Measurements from ENCODE around the gene BTNL3.
"Not testable (repeated sequence)": the region's sequence is repeated elsewhere in the genome, so short reads cannot be mapped to it uniquely, and the experiment has no call there.

The BTNL3 gene

DNA sequence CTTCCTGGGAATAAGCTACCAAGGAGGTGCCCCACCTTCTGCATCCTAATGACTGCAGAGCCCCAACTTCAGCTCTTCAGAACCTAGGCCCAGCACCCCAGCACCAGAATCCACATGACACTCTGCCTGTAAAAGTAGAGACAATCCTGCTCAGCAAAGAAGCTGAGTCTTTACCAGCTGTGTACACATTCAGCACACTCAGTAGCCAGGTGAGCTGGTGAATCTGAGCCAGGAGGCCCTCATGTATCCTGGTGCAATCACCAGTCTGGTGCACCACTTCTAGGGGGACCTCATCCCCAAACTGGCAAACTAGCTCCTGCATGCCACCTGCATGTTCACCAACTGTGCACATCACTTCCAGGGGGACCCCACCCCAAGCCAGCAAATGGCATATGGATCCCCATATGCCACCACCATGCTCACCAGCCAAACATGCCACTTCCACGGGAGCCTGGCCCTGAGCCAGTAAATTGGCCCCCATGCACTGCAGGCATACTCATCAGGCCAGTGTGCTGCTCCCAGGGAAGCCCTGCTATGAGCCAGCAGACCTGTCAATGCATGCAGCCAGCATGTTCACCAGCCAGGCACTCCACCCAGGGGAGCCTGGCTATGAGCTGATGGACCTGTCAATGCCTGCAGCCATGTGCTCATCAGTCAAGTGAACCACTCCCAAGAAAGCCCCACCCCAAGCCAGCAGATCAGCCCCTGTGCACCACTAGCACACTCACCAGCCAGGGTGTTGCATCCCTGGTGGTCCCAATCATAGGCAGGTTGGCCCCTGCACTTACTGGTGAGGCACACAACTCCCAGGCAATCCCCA lies 35.8 kb downstream of the BTNL3 start:
- peak; percentile 30 to 38 for DNase-seq

DNA sequence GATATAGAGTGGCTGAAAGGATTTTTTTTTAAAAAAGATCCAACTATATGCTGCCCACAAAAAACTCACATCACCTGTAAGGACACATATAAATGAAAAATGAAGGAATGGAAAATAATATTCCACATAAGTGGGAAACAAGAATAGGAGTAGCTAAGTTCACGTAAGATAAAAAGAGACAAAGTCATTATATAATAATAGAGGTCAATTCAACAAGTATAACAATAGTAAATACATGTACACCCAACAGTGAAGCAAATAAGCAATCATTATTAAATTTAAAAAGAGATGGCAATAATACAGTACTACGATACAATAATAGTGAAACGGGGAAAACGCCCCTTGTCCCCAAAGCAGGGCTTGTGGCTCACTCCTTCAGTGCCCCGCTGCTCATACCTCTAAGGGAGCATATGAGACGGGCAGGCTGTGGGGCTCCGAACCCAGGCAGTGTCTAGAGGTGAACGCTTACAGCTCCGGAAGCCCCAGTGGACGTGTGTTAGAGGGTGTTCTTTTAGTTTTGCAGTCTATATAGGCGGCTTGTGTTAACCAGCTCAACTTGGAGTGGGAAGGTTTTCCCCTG lies 38.9 kb downstream of the BTNL3 start:
- no peak for DNase-seq

DNA sequence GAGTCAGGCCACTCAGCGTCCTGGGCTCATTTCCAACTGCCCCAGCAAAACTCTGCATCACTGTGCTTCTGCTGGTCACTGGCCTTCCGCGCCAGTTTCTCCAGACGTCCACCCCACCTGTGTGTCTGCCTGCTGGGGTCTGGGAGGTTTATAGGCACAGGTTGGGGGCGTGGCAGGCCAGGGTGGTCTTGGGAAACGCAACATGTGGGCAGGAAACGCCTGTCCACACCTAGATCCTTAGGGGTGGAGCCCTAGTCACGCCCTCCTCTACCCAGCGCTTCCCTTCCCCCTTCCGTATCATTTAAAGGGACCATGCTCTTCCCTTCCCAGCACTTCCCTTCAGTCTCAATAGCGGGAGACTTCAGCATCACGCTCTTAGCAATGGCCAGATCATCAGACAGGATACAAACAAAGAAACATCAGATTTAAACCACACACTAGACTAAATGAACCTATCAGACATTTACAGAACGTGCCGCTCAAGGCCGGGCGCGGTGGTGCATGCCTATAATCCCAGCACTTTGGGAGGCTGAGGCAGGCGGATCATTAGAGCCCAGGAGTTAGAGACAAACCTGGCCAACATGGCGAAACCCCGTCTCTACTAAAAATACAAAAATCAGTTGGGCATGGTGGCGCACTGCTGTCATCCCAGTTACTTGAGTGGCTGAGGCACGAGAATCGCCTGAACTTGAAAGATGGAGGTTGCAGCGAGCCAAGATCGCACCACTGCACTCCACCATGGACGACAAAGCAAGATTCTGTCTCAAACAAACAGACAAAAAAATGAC lies 39.6 kb downstream of the BTNL3 start:
- no peak for DNase-seq

DNA sequence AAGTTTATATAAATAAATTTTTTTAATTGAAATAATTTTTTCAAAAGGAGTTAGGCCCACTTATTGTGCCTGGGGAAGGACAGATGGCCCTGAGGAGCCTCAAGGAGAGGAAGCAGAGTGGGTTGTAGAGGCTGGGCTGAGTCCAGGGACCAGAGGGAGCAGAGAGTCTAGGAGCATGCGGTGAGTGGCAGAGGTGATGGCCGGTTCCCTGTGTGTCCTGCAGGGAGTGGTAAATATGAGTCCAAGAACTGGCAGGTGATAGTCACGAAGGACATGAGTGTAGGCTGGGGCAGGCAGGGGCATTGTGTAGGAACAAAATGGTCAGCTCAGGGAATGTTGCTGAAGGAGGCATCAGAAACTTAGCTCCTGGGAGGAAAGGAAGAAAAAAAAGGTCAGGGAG lies 43.1 kb downstream of the BTNL3 start:
- DNase-seq = no peak

DNA sequence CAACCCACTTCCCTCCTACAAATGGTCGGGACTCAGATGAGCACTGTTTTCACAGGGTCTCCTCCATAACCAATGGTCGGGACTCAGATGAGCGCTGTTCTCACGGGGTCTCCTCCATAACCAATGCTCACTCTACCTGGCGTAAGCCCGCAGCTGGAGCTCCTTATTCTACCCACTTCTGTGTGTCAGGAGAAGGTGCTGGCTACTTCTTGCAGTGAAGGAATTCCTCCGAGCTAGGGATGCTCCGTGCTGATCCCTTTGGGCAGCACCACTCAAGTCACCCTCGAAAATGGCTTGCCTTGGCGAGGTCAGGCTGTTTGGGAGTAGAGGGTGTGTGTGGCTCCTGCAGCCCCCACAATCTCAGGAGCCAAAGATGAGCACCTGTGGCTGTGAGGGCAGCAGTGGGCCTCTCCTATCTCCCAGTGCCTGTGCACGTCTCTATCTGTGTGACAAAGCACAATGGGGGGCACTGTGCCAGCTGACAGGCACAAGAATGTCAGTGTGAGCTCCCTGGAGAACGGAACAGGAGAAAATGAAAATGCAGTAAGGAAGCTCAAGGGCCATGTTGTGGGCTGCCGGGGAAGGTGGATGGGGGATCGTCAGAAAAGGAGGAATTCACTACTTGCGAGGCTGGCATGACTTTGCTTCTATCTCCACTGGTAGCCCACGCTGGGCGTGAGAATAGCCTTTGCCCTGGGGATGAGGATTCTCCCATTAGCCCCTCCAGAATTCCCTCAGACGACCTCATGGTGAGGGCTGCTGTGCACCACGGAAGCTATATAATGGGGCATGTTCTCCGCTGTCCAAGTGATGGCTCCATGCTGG lies 47.6 kb downstream of the BTNL3 start:
- DNase-seq = no peak

DNA sequence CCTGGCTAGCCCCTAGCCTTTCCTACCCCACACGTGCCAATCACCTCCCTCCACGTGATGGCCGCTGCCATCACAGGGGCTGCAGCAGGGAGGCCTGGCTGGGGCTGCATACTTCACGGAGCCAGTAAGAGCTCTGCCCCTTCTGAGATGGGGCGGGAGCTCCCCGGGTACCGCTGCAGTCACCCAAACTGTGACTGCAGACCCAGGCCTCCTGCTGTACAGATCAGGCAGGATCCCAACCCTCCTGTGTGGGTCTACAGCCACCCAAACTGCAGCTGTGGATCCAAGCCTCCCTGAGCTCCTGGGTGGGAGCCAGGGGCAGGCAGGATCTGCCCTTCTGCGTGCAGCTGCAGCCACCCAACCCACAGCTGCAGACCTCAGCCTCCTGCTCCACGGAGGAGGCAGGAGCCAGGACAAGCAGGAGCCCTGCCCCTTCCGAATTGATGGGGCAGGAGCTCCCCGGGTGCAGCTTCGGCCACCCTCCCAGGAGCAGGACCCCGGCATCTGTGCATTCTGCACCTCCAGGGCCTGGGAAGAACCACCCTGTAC lies 48.2 kb downstream of the BTNL3 start:
- no peak for DNase-seq

DNA sequence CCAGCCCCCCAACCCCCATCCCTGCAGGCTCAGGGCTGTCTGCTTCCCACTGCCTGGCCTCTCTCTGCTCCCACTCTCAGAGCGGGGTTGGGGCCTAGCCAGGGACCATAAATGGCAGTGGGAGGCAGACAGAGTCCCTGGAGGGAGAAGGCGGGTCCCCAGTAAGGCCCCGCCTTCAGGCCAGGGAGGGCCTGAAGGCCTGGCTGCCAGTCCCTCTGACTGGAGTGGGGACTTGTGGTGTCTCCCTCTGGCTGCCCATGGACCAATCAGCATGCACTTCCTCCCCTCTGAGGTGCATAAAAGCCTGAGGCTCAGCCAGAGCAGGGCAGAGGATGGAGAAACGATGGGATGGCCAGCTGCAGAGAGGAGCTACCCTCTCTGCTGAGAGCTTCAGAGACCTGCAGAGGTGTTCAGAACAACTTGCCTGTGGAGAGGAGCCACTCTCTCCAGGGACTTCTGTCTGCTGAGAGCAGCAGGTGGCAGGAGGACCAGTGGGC lies 48.8 kb downstream of the BTNL3 start:
- peak; percentile 7 to 27 for DNase-seq

DNA sequence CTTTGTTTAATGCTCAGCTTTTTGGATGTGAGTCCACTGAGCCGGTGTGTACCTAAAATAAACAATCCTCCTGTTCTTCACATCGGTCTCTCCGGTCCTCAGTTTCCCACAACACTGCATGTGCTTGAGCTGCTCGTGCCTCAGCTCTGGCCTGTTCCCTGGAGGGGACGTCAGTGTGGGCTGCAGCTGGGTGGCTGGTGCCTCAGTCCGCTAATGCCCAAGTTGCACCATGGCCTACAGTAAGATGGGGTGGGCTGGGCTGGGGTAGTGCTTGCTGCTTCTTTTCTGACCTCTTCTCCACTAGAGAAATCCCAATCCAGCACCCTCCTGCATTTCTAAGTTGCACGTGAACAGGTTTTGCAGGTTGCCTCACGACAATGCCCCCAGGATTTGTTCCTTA lies 50.8 kb downstream of the BTNL3 start:
- no peak for DNase-seq

DNA sequence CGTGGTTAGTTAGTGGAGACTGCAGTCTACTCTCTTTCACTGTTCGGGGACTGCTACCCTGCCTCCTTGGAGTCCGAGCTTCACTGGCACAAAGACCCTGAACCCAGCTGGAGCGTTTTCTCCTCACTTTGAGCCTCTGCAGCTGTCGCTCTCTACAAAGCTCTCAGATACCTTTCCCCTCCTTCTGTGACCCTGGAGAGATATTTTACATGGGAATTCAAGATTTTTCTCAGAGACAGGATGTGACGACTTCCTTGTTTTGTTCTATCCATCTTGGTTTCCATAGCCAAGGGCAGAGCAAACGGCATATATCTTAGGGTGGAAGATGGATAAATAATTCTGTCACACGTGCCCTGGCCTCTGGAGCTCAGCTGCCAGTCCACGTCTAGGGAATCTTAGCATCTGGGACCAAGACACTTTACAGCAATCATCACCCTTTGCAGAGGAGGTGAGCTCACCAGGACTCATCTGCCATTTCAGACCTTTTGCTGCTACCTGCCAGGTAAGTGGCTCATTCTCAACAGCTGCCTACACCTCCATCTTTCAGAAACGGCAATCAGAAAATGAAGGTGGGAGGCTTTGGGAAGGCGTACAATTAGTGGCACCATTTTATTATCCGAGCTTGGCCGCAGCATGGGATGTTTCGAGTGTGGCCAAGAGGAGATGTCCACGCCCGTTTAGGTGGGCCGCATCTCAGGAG lies 51.4 kb downstream of the BTNL3 start, which contains the start of gene BTNL9:
Gene BTNL9 (plus strand): TSS at position 336 of the 700 bp plus-strand sequence. CDS start 5,224 bp downstream, outside the sequence.
- no peak for DNase-seq

DNA sequence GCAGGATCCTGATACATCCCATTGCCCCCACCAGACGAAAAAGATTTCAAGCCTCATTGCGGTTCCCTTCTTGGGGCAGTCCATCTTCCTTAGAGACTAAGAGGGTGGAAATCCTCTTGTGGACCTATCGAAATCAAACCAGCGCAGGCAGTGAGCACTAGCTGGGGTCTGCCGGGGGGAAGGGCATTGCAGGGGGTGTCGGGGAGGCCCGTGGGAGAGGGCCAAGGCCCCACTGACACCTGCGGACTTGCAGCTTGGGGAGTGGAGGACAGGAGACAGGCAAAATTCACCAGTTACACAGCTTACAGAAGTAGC lies 51.9 kb downstream of the BTNL3 start:
- no peak for DNase-seq

DNA sequence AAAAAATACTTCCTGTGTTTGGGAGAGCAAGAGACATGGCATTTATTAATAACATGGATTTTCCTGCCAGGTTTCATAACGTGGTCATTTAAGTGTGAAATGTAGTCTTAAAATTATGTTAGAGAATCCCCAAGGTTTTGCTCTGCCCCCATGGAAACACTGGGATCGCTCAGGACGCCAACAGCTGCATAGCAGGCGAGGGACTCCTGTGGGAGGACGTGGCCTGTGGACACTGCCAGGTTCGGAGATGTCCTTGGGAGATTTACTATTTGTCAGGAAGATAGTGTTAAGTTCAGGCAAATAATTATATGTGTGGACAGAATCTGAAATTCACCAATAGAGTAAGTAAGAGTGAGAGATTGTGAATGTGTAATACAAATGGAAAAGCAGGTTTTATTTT lies 52.4 kb downstream of the BTNL3 start:
- no peak for DNase-seq

DNA sequence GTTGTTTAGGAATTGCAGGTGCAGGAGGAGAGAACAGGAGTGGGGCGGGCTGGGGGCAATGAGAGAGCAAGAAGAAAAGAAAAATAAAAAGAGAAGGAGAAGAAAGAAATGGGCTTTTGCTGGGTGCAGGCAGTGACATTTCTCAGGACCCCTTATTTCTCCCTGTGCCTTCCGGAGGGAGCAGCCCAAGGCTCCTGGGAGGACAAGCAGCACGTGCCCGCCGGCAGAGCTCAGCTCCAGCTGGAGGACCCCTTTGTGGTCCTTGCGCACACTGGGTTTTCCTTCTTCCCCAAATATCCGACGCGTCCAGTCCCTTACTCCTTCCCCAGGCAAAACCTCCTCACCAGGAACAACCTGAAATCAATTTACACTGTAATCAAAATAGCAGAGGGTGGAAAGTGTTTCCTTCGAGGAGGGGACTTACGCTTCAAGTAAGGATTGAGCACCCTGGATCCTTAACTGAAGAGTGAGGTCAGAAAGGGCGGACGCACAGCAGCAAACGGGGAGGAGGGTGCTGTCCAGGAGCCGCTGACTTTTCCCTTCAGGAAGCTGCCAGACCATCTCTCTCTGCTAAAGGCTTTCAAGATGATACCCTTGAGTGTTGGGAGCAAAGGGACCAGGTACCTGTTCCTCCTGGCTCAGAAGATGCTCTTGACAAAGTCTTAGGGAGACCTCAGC lies 53.5 kb downstream of the BTNL3 start:
- no peak for DNase-seq

DNA sequence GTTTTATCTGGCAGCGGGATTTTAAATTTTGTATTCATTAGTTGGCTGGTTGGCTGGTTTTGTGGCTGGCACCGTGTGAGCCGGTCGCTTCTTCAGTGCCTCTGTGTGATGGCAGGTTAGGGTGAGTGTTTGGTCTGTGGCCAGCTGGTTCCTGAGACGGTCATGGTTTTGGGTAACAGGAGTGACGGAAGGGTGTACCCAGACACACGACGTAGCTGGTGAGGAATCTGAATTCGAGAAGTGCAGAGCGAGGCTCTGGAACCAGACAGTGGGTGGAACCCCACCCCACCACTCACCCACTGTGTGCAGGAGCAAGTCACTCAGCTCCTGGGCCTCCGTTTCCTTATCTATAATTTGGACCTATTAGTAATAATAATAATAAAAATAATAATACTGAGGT lies 54.1 kb downstream of the BTNL3 start:
- DNase-seq = no peak

DNA sequence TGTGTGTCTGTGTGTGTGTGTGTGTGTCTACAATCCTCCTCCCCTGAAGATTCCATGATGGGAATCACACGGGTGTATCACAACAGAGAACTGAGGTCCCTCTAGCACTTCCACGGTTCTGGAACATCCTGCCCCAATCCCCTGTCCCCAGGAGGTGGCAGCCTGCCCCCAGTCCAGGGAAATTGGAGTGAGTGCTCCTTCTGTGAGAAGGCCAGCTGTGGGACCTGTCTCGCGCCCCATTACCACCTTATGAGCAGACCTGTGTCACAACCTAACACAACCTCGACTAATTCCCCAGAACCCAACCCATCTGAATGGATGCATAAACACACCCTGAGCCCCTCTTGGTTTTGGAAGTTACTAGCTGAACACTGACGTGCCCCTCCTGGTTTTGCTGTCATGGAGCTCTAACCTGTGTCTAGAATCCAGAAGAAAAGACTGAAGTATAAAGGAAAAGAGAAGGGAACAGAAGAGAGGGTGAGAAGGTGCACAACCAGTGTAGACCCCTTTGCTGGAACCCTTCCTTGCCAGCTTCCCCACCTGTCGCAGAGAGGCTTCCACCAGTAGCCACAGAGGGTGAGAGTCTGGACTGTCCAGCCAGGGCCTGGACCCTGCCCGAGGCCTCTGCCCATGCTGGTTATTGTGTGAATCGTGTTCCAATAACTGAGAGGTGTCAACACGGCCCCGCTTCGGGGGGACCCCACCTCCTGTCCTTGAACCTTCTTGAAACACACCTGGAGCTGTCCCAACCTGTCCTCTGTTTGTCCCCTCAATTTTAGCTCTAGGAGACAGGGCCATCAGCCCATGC lies 54.8 kb downstream of the BTNL3 start:
- no peak for DNase-seq

DNA sequence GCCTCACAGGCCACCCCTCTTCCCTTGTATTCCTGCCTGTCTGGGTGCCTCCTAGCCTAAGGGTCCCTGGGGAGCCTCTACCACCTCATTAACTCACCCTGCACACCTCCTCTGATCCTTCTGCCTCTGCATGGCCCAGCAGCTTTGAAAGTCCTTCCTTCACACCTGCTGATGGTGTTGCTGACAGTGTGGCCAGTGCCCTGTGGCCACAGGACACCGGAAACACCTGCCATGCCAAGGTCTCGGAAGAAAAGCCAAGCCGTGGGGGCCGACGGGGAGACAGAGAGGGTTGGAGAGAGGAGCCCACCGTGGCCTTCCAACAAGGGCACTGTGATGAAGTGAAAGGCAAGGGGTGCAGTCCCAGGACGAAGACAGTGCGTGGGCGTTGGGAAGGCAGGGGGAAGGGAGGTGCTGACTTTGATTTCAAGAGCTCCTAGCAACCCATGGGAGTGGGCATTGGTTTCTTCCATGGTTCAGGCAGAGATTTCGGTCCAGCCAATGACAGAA lies 55.5 kb downstream of the BTNL3 start:
- no peak for DNase-seq

DNA sequence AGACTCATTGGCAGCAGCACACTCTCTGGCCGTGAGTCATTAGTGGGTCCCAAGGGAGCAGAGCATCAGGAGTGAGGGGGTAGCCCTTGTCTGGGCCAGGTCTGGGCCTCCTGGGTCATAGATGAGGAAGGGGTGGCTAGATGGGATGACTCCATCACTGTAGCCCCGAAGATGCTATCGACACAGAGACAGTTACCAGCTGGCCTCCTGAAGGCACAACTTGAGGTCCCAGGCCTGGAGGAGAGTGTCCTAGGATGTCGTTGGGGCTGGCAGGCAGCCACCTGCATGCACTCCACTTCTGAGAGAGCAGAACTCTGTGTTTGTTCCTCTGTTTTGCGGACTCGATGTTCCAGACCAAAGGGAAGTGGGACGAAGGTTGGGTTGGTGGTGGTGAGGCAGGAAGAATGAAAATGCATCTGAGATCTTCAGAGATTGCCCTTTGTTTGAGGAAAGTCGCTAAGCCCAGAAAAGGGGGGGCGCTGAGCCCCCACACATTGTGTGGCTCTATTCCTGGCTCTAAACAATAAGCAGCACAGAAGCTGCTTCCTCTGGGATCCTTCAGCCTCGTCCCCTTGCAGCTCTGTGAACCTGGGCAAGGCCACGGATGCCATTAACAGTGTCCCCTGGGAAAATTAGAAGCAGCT lies 56.1 kb downstream of the BTNL3 start:
- no peak for DNase-seq

DNA sequence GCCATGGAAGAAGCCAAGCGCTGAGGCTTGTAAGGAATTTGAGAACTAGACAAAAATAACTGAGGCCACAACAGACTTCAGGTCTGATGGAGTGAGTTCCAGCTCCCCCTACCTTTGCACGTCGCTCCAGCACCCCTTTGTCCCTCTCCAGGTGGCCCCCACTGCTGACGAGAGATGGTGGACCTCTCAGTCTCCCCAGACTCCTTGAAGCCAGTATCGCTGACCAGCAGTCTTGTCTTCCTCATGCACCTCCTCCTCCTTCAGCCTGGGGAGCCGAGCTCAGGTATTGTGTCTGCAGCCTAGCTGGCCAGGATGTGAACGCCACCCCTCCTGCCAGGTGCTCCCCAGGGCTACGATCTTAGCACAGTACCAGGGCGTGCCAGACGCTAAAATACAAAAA lies 56.7 kb downstream of the BTNL3 start:
- no peak for DNase-seq

DNA sequence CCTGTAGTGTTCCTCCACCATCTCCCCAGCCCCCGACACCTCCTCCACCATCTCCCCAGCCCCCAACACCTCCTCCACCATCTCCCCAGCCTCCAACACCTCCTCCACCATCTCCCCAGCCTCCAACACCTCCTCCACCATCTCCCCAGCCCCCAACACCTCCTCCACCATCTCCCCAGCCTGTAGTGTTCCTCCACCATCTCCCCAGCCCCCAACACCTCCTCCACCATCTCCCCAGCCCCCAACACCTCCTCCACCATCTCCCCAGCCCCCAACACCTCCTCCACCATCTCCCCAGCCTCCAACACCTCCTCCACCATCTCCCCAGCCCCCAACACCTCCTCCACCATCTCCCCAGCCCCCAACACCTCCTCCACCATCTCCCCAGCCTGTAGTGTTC lies 57.2 kb downstream of the BTNL3 start:
- DNase-seq = not testable (repeated sequence)

DNA sequence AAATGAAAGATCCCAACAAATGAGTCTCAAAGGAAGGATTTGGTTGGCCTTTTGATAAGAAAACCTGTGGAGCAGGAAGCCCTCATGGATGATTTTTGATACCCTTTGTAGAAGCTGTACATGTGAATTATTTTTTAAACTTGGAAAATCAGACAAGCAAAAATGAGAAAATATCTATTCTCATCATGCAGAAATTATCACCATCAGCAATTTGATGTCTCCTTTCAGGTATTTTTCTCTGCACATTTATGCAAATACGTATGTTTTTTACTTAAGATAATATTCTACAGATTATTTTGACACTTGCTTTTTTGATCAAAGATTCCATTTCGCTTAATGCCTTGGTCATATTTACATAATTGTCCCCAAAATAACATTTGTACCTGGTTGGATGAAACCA lies 58.6 kb downstream of the BTNL3 start:
- no peak for DNase-seq

DNA sequence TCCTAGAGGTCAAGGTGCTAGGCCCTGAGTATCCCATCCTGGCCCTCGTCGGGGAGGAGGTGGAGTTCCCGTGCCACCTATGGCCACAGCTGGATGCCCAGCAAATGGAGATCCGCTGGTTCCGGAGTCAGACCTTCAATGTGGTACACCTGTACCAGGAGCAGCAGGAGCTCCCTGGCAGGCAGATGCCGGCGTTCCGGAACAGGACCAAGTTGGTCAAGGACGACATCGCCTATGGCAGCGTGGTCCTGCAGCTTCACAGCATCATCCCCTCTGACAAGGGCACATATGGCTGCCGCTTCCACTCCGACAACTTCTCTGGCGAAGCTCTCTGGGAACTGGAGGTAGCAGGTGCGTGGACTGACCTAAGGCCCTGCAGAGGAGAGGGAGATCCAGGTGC lies 59.3 kb downstream of the BTNL3 start:
- DNase-seq = no peak

All from SHP77 (cell line).